Neural cell (in vitro differentiated cells): ENCODE measurements around the gene KIF5A. TPM values are rescaled to one million over a fixed set of nuclear protein-coding genes. Genes with fewer than 3 reads are reported as not detected.

ENCODE experiments used
- H2AFZ ChIP-seq: fragments of 200-600, 300-800 bp; sonication (generic), shearing (Covaris generic); 2 replicates; pipeline ENCODE4 v1.6.0; 2014; ENCODE audit warnings: low read depth, mild to moderate bottlenecking, antibody characterized with exemption, low read length, moderate library complexity
- H3F3A ChIP-seq: fragments of 200-600 bp; shearing (Covaris generic); 2 replicates; pipeline ENCODE4 v1.6.1; 2016; ENCODE audit warnings: mild to moderate bottlenecking, moderate library complexity, mixed read lengths, antibody characterized with exemption, low read length; ENCODE audit not compliant: insufficient read depth, poor library complexity, severe bottlenecking
- H3K27ac ChIP-seq: fragments of 200-600, 300-800 bp; sonication (generic), shearing (Covaris generic); 2 replicates; pipeline ENCODE4 v1.5.1; 2014; ENCODE audit warnings: mild to moderate bottlenecking, low read length, moderate library complexity
- H3K27me3 ChIP-seq: fragments of 300-800, 200-600 bp; sonication (generic), shearing (Covaris generic); 2 replicates; pipeline ENCODE4 v1.6.0; 2014; ENCODE audit warnings: mild to moderate bottlenecking, low read depth, low read length, moderate library complexity; ENCODE audit not compliant: insufficient read depth
- H3K36me3 ChIP-seq: fragments of 300-800, 200-600 bp; sonication (generic), shearing (Covaris generic); 2 replicates; pipeline ENCODE4 v1.5.1; 2014; ENCODE audit warnings: mild to moderate bottlenecking, antibody characterized with exemption, low read length, moderate library complexity; ENCODE audit not compliant: insufficient read depth
- H3K4me2 ChIP-seq: fragments of 300-800, 200-600 bp; sonication (generic), shearing (Covaris generic); 2 replicates; pipeline ENCODE4 v1.6.0; 2014; ENCODE audit warnings: mild to moderate bottlenecking, low read length
- H3K4me3 ChIP-seq: fragments of 300-800, 200-600 bp; sonication (generic), shearing (Covaris generic); 2 replicates; pipeline ENCODE4 v1.5.1; 2014; ENCODE audit warnings: mild to moderate bottlenecking, low read length, moderate library complexity
- H3K79me2 ChIP-seq: fragments of 200-600 bp; shearing (Covaris generic); replicated peaks from 2 replicates; pipeline ENCODE4 v1.6.0; 2014; ENCODE audit warnings: mild to moderate bottlenecking, low read length, moderate library complexity; ENCODE audit not compliant: insufficient read depth
- H3K9ac ChIP-seq: fragments of 300-800, 200-600 bp; sonication (generic), shearing (Covaris generic); 2 replicates; pipeline ENCODE4 v1.6.1; 2016; ENCODE audit warnings: mild to moderate bottlenecking, low read length, mixed read lengths
- H3K9me2 ChIP-seq: fragments of 200-600 bp; shearing (Covaris generic); 2 replicates; pipeline ENCODE4 v1.6.1; 2016; ENCODE audit warnings: mild to moderate bottlenecking, low read length, mixed read lengths; ENCODE audit not compliant: insufficient read depth
- H3K9me3 ChIP-seq: fragments of 200-600, 300-800 bp; sonication (generic), shearing (Covaris generic); 2 replicates; pipeline ENCODE4 v1.6.1; 2016; ENCODE audit warnings: mild to moderate bottlenecking, mixed run types, low read length, moderate library complexity, mixed read lengths
- H4K20me1 ChIP-seq: fragments of 200-600 bp; shearing (Covaris generic); 2 replicates; pipeline ENCODE4 v1.6.1; 2016; ENCODE audit warnings: mild to moderate bottlenecking, mixed run types; ENCODE audit not compliant: insufficient read depth
- EP300 ChIP-seq: fragments of 450-650 bp; conservative IDR thresholded peaks from 2 replicates; pipeline ENCODE4 v1.6.1; 2014; ENCODE audit warnings: antibody characterized with exemption, mild to moderate bottlenecking, moderate library complexity; ENCODE audit not compliant: poor library complexity, severe bottlenecking
- EZH2 ChIP-seq: fragments of 200-600, 300-800 bp; shearing (Covaris generic), sonication (generic); IDR thresholded peaks from 2 replicates; pipeline ENCODE4 v1.6.1; 2014; ENCODE audit warnings: antibody characterized with exemption, low read length, borderline replicate concordance, mild to moderate bottlenecking; ENCODE audit not compliant: insufficient read depth, poor library complexity, severe bottlenecking
- MXI1 ChIP-seq: fragments of 450-650 bp; conservative IDR thresholded peaks from 2 replicates; pipeline ENCODE4 v1.6.1; 2014; ENCODE audit warnings: antibody characterized with exemption, mild to moderate bottlenecking; ENCODE audit not compliant: poor library complexity, severe bottlenecking
- POLR2AphosphoS5 ChIP-seq: IDR thresholded peaks from 2 replicates; pipeline ENCODE4 v1.6.1; 2012
- RAD21 ChIP-seq: fragments of 450-650 bp; conservative IDR thresholded peaks from 2 replicates; pipeline ENCODE4 v1.6.1; 2014; ENCODE audit warnings: antibody characterized with exemption, mild to moderate bottlenecking, moderate library complexity
- SMC3 ChIP-seq: fragments of 450-650 bp; conservative IDR thresholded peaks from 2 replicates; pipeline ENCODE4 v1.6.1; 2014; ENCODE audit warnings: antibody characterized with exemption, mild to moderate bottlenecking, moderate library complexity; ENCODE audit not compliant: poor library complexity
- TAF1 ChIP-seq: IDR thresholded peaks from 2 replicates; pipeline ENCODE4 v1.6.1; 2012; ENCODE audit warnings: low read depth
- polyA plus RNA-seq: library from polyadenylated mRNA; depleted of rRNA; stranded (reverse); fragments of >200 nt; gene quantifications from 2 replicates; pipeline ENCODE4 v1.2.3, GENCODE V29; 2014
- TF ChIP-seq, protein P1 (sequence below): IDR thresholded peaks from 2 replicates; pipeline ENCODE4 v1.6.1; 2012; ENCODE audit warnings: borderline replicate concordance
- TF ChIP-seq, protein P2 (sequence below): fragments of 450-650 bp; IDR thresholded peaks from 2 replicates; pipeline ENCODE4 v1.5.1; 2014; ENCODE audit warnings: antibody characterized with exemption, mild to moderate bottlenecking, moderate library complexity; ENCODE audit not compliant: poor library complexity, severe bottlenecking

The KIF5A gene
- polyA plus RNA-seq, 1 donor from 2014 or later = 58.8 TPM

DNA sequence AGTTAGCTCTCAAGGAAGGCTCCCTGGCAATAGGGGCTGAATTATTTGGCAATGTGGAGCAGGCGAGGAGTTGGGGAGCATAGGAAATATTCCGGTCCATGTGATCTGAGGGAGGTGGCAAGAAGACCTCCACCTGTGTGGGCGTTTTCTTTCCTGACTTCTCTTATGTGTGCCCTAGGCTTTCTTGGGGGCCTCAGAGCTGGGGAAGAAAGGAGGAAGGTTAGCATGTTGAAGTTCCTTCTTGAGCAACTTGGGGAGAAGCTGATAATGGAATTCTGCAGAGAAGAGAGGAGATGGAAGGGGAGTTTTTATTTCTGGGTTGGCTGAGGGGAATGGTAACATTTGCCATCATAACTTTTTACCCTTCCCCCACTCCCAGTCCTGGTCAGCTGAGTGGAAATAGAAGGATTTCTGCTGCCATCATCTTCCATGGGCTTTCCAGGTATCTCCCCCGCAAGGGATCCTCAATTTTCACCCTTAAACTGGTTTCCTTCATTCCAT, 56.0 kb downstream of the KIF5A start:
- TF ChIP-seq, protein P1, sequence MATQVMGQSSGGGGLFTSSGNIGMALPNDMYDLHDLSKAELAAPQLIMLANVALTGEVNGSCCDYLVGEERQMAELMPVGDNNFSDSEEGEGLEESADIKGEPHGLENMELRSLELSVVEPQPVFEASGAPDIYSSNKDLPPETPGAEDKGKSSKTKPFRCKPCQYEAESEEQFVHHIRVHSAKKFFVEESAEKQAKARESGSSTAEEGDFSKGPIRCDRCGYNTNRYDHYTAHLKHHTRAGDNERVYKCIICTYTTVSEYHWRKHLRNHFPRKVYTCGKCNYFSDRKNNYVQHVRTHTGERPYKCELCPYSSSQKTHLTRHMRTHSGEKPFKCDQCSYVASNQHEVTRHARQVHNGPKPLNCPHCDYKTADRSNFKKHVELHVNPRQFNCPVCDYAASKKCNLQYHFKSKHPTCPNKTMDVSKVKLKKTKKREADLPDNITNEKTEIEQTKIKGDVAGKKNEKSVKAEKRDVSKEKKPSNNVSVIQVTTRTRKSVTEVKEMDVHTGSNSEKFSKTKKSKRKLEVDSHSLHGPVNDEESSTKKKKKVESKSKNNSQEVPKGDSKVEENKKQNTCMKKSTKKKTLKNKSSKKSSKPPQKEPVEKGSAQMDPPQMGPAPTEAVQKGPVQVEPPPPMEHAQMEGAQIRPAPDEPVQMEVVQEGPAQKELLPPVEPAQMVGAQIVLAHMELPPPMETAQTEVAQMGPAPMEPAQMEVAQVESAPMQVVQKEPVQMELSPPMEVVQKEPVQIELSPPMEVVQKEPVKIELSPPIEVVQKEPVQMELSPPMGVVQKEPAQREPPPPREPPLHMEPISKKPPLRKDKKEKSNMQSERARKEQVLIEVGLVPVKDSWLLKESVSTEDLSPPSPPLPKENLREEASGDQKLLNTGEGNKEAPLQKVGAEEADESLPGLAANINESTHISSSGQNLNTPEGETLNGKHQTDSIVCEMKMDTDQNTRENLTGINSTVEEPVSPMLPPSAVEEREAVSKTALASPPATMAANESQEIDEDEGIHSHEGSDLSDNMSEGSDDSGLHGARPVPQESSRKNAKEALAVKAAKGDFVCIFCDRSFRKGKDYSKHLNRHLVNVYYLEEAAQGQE = no peak
- no peak for TF ChIP-seq EP300
- TF ChIP-seq SMC3 = no peak
- no peak for TF ChIP-seq EZH2
- TF ChIP-seq POLR2AphosphoS5 = no peak
- TF ChIP-seq TAF1 = no peak
- TF ChIP-seq MXI1 = no peak
- TF ChIP-seq, protein P2, sequence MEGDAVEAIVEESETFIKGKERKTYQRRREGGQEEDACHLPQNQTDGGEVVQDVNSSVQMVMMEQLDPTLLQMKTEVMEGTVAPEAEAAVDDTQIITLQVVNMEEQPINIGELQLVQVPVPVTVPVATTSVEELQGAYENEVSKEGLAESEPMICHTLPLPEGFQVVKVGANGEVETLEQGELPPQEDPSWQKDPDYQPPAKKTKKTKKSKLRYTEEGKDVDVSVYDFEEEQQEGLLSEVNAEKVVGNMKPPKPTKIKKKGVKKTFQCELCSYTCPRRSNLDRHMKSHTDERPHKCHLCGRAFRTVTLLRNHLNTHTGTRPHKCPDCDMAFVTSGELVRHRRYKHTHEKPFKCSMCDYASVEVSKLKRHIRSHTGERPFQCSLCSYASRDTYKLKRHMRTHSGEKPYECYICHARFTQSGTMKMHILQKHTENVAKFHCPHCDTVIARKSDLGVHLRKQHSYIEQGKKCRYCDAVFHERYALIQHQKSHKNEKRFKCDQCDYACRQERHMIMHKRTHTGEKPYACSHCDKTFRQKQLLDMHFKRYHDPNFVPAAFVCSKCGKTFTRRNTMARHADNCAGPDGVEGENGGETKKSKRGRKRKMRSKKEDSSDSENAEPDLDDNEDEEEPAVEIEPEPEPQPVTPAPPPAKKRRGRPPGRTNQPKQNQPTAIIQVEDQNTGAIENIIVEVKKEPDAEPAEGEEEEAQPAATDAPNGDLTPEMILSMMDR = no peak
- TF ChIP-seq RAD21 = no peak
- Histone ChIP-seq H3K4me2 (peak overlapping the region; percentile 61), H3K9ac (peak overlapping the region; percentile 90), H4K20me1 (no peaks in the 10 kb centered on the region), H3K36me3 (no peaks in the 10 kb centered on the region), H3K9me2 (no peaks in the 10 kb centered on the region), H3K27ac (peak overlapping the region; percentile 78), H3K9me3 (no peaks in the 10 kb centered on the region), H3F3A (no peaks in the 10 kb centered on the region), H3K4me3 (peak overlapping the region; percentile 74), H3K79me2 (peaks cover 19% of the 10 kb centered on the region), H2AFZ (no peak overlapping the region), H3K27me3 (peaks cover 8% of the 10 kb centered on the region)

DNA sequence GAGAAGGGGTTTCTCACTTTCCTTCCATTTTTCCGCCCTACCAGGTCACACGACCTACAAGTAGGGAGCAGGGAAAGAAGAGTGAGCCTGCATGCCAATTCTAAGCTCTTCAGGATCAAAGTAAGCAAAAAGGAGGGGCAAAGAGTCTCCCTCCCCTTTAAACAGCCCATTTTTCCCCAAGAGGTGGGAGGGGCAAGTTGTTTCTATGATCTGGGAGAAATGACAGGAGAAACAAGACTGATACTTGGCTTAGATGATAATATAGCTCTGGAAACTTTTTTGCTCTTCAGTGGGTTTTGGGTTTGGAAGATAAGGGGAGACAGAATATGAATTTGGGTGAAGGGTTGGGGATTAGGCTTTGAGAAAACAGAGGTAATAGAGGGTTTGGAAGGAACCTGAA, 56.6 kb downstream of the KIF5A start:
- H3F3A ChIP-seq = no peaks in the 10 kb centered on the region
- H3K27ac ChIP-seq = no peak overlapping the region
- no peak overlapping the region for H2AFZ ChIP-seq
- H3K27me3 ChIP-seq = peaks cover 13% of the 10 kb centered on the region
- peak overlapping the region; percentile 74 for H3K4me3 ChIP-seq
- H3K79me2 ChIP-seq = peaks cover 19% of the 10 kb centered on the region
- TF ChIP-seq, protein P2 = no peak
- TF ChIP-seq SMC3 = no peak
- no peaks in the 10 kb centered on the region for H3K36me3 ChIP-seq
- peak overlapping the region; percentile 61 for H3K4me2 ChIP-seq
- H3K9me3 ChIP-seq = no peaks in the 10 kb centered on the region
- no peaks in the 10 kb centered on the region for H4K20me1 ChIP-seq
- H3K9me2 ChIP-seq = no peaks in the 10 kb centered on the region
- no peak overlapping the region for H3K9ac ChIP-seq
